ENCODE results near the gene MED12L.

The MED12L gene

DNA sequence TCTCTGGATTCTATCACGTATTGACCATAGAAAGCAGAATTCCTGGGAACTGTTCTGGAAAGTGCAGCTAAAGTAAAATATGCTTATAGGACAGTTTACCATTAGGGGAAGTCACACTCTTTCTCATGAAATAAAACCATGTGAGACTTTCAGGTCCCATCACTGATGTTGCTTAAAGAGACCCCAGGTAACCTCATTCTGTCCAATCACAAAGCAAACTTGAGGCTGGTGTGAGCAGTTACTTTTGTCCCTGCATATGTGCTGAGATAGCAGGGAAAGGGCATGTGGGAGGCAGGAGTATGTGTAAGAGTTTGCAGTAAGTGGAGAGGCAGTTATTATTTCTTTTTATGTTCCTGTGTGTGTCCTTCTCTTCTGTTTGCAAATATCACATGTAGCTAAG lies 215.1 kb downstream of the MED12L start:
- H3K27me3 ChIP-seq (ENCODE audit: control insufficient read depth, insufficient read depth, low read length), result no peaks in the 10 kb centered on the region
- no peaks in the 10 kb centered on the region for H3K36me3 ChIP-seq (ENCODE audit: control insufficient read depth, insufficient read depth, low read length)
- peaks cover 13% of the 10 kb centered on the region for H3K4me1 ChIP-seq (ENCODE audit: control insufficient read depth, insufficient read depth, low read length)
- no peak overlapping the region for H3K9ac ChIP-seq (ENCODE audit: low read length)
- no peak overlapping the region for H3K4me3 ChIP-seq (ENCODE audit: low read length)
- H3K9me3 ChIP-seq (ENCODE audit: control insufficient read depth, low read length), result no peaks in the 10 kb centered on the region

DNA sequence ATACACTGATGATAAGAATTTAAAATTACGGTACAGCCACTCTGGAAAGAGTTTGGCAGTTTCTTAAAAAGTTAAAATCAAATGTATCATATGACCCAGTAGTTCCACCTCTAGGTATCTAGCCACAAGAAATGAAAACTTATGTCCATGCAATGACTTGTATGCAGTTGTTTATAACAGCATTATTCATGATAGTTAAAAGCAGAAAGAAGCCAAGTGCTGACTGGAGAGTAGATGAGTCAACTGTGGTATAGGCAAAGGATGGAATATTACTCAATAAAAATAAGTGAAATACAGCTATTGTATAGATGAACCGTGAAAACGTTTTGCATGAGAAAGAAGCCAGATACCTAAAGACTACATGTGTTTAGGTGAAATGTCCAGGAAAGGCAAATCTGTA lies 216.3 kb downstream of the MED12L start:
- Histone ChIP-seq H3K9me3 (ENCODE audit: control insufficient read depth, low read length) (no peaks in the 10 kb centered on the region), H3K9ac (ENCODE audit: low read length) (no peak overlapping the region), H3K4me1 (ENCODE audit: control insufficient read depth, insufficient read depth, low read length) (peaks cover 17% of the 10 kb centered on the region), H3K36me3 (ENCODE audit: control insufficient read depth, insufficient read depth, low read length) (no peaks in the 10 kb centered on the region), H3K27me3 (ENCODE audit: control insufficient read depth, insufficient read depth, low read length) (no peaks in the 10 kb centered on the region), H3K4me3 (ENCODE audit: low read length) (no peak overlapping the region)

DNA sequence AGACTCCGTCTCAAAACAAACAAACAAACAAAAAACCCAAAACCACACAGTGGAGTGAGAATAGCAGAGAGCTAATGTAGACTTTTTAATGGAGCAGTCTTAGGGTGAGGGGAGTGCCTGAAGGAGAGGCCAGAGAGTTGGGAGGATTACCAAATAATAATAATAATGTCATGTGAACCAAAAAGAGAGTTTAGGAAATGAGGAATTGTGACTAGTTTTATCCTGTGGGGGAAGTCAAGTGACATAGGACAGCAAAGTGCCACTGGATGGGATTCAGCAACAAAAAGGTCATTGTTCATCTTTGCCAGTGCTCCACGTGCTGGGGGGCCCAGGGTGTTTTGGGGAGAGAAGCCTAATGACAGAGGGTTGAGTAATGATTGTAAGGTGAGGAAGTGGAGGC lies 218.3 kb downstream of the MED12L start:
- peaks cover 17% of the 10 kb centered on the region for H3K4me1 ChIP-seq (ENCODE audit: control insufficient read depth, insufficient read depth, low read length)
- H3K4me3 ChIP-seq (ENCODE audit: low read length), result no peak overlapping the region
- H3K9ac ChIP-seq (ENCODE audit: low read length), result no peak overlapping the region
- H3K27me3 ChIP-seq (ENCODE audit: control insufficient read depth, insufficient read depth, low read length), result no peaks in the 10 kb centered on the region
- no peaks in the 10 kb centered on the region for H3K36me3 ChIP-seq (ENCODE audit: control insufficient read depth, insufficient read depth, low read length)
- H3K9me3 ChIP-seq (ENCODE audit: control insufficient read depth, low read length), result no peaks in the 10 kb centered on the region

DNA sequence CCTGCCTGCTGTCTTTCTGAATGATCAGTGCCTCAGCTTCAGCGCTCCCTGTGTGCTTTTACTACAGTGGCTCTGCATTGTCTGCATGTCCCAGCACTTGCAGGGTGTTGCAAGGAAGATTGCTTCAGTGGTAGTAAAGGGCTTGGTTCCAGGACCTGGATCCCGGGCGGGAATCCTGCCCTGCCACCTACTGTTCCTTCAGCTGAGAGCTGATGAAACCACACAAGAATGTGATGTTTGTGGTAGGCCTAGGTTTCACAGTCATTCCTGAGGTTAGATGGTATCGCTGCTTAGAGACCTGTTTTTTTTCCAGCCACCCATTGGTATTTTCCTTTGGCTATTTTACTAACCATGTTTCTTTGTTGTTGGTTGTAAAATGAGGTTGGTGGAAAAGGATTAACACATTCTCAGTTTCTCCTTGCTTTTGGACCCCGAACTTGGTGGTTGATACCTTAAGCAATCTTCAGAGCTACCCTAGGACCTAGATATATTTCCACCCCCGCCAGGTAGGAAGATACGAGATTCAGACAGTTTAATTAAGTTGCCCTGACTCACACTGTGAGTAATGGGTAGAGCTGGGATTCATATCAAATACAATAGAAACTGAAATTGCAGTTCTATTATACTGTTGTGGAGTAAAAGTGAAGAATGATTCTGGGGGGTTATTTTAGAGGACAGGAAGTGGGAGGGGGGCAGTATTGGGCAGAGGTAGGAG lies 219.8 kb downstream of the MED12L start:
- Histone ChIP-seq H3K9ac (ENCODE audit: low read length) (no peak overlapping the region), H3K4me1 (ENCODE audit: control insufficient read depth, insufficient read depth, low read length) (peaks cover 17% of the 10 kb centered on the region), H3K9me3 (ENCODE audit: control insufficient read depth, low read length) (no peaks in the 10 kb centered on the region), H3K27me3 (ENCODE audit: control insufficient read depth, insufficient read depth, low read length) (no peaks in the 10 kb centered on the region), H3K4me3 (ENCODE audit: low read length) (no peak overlapping the region), H3K36me3 (ENCODE audit: control insufficient read depth, insufficient read depth, low read length) (no peaks in the 10 kb centered on the region)

DNA sequence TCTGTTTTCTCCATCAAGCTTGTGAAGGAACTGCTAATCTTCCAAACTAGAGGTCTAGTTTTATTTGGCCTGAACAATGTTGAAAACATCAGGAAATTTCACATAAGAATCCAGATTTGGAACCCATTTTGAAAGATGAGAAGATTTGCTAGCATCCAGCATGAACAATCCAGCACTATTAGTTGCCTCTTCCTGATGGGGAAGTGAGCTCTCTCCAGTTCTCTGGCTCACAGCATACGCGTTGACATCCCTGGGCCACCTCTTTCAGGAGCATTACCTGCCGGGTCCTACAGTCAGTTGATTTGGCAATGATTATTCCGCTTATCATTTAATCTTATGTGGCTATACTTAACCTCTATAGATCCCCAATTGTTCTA lies 220.3 kb downstream of the MED12L start:
- H3K9ac ChIP-seq (ENCODE audit: low read length), result no peak overlapping the region
- peaks cover 17% of the 10 kb centered on the region for H3K4me1 ChIP-seq (ENCODE audit: control insufficient read depth, insufficient read depth, low read length)
- H3K4me3 ChIP-seq (ENCODE audit: low read length), result no peak overlapping the region
- H3K36me3 ChIP-seq (ENCODE audit: control insufficient read depth, insufficient read depth, low read length), result no peaks in the 10 kb centered on the region
- H3K9me3 ChIP-seq (ENCODE audit: control insufficient read depth, low read length), result no peaks in the 10 kb centered on the region
- H3K27me3 ChIP-seq (ENCODE audit: control insufficient read depth, insufficient read depth, low read length), result no peaks in the 10 kb centered on the region

DNA sequence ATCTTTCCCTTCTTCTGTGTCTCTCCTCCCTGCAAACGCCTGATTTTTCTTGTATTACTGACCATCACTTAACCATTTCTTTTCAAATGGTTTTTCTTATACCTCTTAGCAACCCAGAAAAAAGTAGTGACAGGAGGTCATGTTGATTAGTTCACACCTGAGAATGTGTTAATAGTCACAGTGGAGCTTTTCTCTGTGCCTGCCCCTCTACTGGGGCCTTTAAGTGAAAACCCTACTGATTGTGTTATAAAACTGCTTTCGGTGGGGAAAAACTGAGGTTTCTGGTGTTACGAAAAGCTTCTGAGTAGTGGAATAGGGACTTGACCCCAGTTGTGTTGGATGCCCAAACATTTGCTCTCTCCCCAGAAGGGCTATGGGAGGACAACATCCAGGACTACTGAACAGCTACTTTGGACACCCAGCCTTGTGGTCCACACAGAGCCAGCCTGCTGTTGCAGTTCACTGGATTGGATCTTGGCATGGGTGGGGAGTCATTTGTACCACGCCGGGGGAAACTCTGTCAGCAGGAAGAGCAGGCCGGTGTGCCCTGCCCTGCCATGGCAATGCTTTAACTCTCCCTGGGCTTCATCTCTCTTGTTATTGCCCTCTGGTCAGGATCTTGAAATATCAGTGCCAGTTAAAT lies 220.8 kb downstream of the MED12L start:
- H3K4me1 ChIP-seq (ENCODE audit: control insufficient read depth, insufficient read depth, low read length), result peaks cover 17% of the 10 kb centered on the region
- no peaks in the 10 kb centered on the region for H3K27me3 ChIP-seq (ENCODE audit: control insufficient read depth, insufficient read depth, low read length)
- no peaks in the 10 kb centered on the region for H3K36me3 ChIP-seq (ENCODE audit: control insufficient read depth, insufficient read depth, low read length)
- H3K9me3 ChIP-seq (ENCODE audit: control insufficient read depth, low read length), result no peaks in the 10 kb centered on the region
- H3K9ac ChIP-seq (ENCODE audit: low read length), result no peak overlapping the region
- no peak overlapping the region for H3K4me3 ChIP-seq (ENCODE audit: low read length)

DNA sequence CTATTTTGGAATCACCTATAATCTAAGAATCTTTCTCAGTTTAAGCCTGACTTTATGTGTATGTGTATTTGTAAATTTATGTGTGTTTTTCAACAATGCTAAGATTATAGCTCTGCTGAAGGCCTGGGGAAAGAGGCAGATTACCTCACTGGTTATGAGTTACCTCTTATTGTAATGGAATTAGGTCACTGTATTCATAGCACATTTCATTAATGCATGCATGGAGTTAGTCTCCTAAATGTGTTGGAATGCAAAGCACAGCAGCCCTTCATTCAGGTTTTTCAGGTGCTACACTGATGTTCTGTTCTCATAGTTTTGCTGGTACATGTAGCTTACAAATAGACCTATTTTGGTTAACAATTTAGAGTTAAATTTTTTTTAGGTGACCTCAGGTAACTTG lies 221.7 kb downstream of the MED12L start:
- Histone ChIP-seq H3K9ac (ENCODE audit: low read length) (no peak overlapping the region), H3K4me3 (ENCODE audit: low read length) (no peak overlapping the region), H3K27me3 (ENCODE audit: control insufficient read depth, insufficient read depth, low read length) (no peaks in the 10 kb centered on the region), H3K9me3 (ENCODE audit: control insufficient read depth, low read length) (no peaks in the 10 kb centered on the region), H3K36me3 (ENCODE audit: control insufficient read depth, insufficient read depth, low read length) (no peaks in the 10 kb centered on the region), H3K4me1 (ENCODE audit: control insufficient read depth, insufficient read depth, low read length) (peaks cover 17% of the 10 kb centered on the region)

DNA sequence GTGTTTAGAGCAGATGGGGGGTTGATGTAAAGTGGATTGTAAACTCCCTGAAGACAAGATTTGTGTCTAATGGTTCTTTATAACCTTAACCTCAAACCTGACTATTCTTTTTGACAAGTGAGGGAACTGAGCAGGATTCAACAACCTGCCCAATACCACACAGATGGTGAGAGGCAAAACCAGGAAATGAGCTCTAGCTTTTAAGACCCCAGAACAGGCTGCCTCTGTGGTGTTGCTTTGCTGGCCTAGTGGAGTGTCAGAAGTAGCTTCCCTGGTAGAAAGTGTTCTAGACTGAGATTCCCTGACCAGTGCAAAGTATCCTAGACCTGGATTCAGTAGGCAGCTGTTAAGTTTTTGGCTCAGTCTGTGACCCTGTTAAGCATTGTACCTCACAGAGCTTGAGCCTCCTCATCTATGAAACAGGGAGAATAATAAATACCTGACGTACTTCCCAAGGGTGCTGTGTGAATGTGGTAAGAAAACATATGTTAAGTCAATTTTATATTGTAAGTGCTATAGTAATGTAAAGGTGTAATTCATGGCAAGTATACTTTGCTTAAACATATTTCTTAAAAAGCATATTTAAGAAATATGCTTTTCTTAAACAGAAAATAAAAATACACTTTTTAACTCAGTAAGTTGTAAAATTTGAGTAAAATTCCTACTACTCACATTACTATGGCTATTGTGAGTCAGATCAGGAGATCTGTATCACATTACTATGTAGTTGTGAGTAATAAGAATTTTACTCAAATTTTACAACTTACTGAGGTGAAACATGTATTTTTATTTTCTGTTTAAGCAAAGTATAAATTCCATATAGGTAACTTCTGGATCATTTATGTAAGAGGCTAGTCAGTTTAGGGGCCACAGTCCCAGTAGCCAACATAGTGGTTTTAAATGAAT lies 222.4 kb downstream of the MED12L start:
- Histone ChIP-seq H3K4me3 (ENCODE audit: low read length) (no peak overlapping the region), H3K36me3 (ENCODE audit: control insufficient read depth, insufficient read depth, low read length) (no peaks in the 10 kb centered on the region), H3K4me1 (ENCODE audit: control insufficient read depth, insufficient read depth, low read length) (peaks cover 17% of the 10 kb centered on the region), H3K9ac (ENCODE audit: low read length) (no peak overlapping the region), H3K27me3 (ENCODE audit: control insufficient read depth, insufficient read depth, low read length) (no peaks in the 10 kb centered on the region), H3K9me3 (ENCODE audit: control insufficient read depth, low read length) (no peaks in the 10 kb centered on the region)

DNA sequence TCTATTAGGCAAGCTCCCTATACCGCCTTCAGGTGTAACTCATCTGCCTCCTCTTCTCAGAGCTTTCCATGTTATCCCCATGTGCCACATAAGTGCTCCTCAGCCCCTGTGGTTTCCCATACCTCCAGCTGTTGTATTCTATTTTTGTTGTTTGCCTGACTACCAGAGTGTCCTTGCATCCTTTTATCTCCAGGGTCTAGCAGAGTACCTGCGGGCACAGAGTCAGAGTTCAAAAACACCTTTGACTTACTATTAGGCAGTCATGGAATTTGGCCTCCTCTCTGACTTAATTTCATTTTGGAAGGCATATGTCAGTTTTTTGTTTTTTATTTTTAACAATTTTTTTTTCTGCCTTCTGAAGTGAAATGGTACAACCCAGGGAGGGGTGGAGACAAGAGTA lies 224.1 kb downstream of the MED12L start:
- no peak overlapping the region for H3K4me3 ChIP-seq (ENCODE audit: low read length)
- H3K9me3 ChIP-seq (ENCODE audit: control insufficient read depth, low read length), result no peaks in the 10 kb centered on the region
- no peak overlapping the region for H3K9ac ChIP-seq (ENCODE audit: low read length)
- no peaks in the 10 kb centered on the region for H3K27me3 ChIP-seq (ENCODE audit: control insufficient read depth, insufficient read depth, low read length)
- peaks cover 14% of the 10 kb centered on the region for H3K4me1 ChIP-seq (ENCODE audit: control insufficient read depth, insufficient read depth, low read length)
- no peaks in the 10 kb centered on the region for H3K36me3 ChIP-seq (ENCODE audit: control insufficient read depth, insufficient read depth, low read length)

DNA sequence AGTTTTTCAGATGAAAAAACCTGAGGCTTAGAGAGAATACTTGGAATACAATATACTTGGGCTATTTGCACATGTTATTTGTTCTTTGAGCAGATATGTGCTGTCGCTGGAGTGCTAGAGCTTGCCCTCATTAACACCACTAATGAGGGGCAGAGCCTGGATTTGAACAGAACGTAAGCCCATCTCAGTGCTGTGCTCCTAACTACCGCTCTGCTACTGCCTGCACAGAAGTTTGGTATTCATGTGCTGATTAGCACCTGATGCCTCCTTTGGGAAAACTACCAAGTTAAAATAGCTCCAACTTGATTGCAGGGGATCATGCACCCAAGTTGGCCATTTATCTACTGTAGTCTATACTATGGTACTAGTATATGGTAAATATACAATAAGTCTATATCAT lies 227.5 kb downstream of the MED12L start:
- no peaks in the 10 kb centered on the region for H3K36me3 ChIP-seq (ENCODE audit: control insufficient read depth, insufficient read depth, low read length)
- no peaks in the 10 kb centered on the region for H3K9me3 ChIP-seq (ENCODE audit: control insufficient read depth, low read length)
- H3K27me3 ChIP-seq (ENCODE audit: control insufficient read depth, insufficient read depth, low read length), result no peaks in the 10 kb centered on the region
- no peak overlapping the region for H3K4me3 ChIP-seq (ENCODE audit: low read length)
- no peak overlapping the region for H3K9ac ChIP-seq (ENCODE audit: low read length)
- H3K4me1 ChIP-seq (ENCODE audit: control insufficient read depth, insufficient read depth, low read length), result no peaks in the 10 kb centered on the region

DNA sequence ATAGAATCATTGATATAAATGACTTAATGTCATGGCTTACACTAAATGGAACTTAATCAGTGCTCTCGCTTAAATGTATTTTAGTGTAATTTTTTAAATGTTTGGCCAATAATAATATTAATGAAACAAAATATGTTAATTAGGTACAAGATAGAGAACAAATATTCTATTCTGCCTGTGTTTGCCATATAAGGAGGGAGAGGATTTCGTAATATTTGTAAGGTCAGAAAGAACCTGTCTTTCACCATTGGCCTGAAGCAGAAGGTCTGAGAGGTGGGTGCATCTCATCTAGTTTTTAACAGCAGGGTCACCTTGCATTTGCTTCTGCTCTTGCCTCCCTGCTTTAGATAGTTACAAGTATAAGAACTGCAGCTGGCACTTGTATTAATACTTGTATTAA lies 228.7 kb downstream of the MED12L start:
- Histone ChIP-seq H3K36me3 (ENCODE audit: control insufficient read depth, insufficient read depth, low read length) (no peaks in the 10 kb centered on the region), H3K9ac (ENCODE audit: low read length) (no peak overlapping the region), H3K27me3 (ENCODE audit: control insufficient read depth, insufficient read depth, low read length) (no peaks in the 10 kb centered on the region), H3K9me3 (ENCODE audit: control insufficient read depth, low read length) (no peaks in the 10 kb centered on the region), H3K4me1 (ENCODE audit: control insufficient read depth, insufficient read depth, low read length) (no peaks in the 10 kb centered on the region), H3K4me3 (ENCODE audit: low read length) (no peak overlapping the region)

DNA sequence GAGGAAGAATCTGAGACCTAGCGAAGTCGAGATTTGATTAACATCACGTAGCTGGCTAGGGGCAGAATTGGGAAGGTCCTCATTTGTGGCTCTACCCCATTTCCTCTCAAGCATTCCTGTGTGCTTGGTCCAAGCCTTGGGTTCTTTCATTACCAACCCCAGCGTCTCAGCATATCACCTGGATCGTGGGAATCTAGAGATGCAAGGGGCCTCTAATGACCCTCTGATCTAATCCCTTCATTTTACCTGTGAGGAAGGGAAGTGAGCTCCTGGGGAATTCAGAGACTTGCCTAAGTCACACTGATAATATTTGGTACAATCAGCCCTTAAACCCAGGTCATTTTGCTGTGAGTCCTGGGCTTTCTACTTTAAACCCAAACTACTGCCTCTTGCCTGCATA lies 229.1 kb downstream of the MED12L start:
- Histone ChIP-seq H3K36me3 (ENCODE audit: control insufficient read depth, insufficient read depth, low read length) (no peaks in the 10 kb centered on the region), H3K9ac (ENCODE audit: low read length) (no peak overlapping the region), H3K9me3 (ENCODE audit: control insufficient read depth, low read length) (no peaks in the 10 kb centered on the region), H3K4me3 (ENCODE audit: low read length) (no peak overlapping the region), H3K4me1 (ENCODE audit: control insufficient read depth, insufficient read depth, low read length) (no peaks in the 10 kb centered on the region), H3K27me3 (ENCODE audit: control insufficient read depth, insufficient read depth, low read length) (no peaks in the 10 kb centered on the region)

Measured in mucosa of stomach (tissue), 1 donor.